ENCODE results near the gene TMEM8B.

The TMEM8B gene

GRCh38 chr9:35828716-35829083, 328 bp upstream of the TMEM8B start, which contains the start of gene FAM221B:
Gene FAM221B (minus strand): TSS chr9:35828732. CDS start chr9:35826161, 2,571 bp downstream.
- Histone ChIP-seq H3K79me2 (peaks cover 3% of the 10 kb centered on the region), H2AFZ (peak within 1 kb of the TSS; percentile 83), H3K9ac (peak within 1 kb of the TSS; percentile 67), H3K4me2 (ENCODE audit: low read length) (peak within 1 kb of the TSS; percentile 100), H3K27ac (peak within 1 kb of the TSS; percentile 64), H3K36me3 (ENCODE audit: control insufficient read depth, insufficient read depth, low read length) (no peaks in the 10 kb centered on the region), H3K27me3 (ENCODE audit: control insufficient read depth, insufficient read depth, low read length) (no peaks in the 10 kb centered on the region), H3K4me3 (ENCODE audit: low read depth, low read length) (peak within 1 kb of the TSS; percentile 77), H3K4me1 (peaks cover 8% of the 10 kb centered on the region), H3K9me3 (ENCODE audit: control insufficient read depth, low read length) (no peaks in the 10 kb centered on the region)
- TF ChIP-seq CTCF (IDR thresholded peaks at IDR 0.05) = no peak

- Histone ChIP-seq H3K36me3 (ENCODE audit: control insufficient read depth, insufficient read depth, low read length) (no peaks in the 10 kb centered on the region), H2AFZ (peak overlapping the region; percentile 83), H3K79me2 (peaks cover 3% of the 10 kb centered on the region), H3K4me3 (ENCODE audit: low read depth, low read length) (peak overlapping the region; percentile 77), H3K27me3 (ENCODE audit: control insufficient read depth, insufficient read depth, low read length) (no peaks in the 10 kb centered on the region), H3K27ac (peak overlapping the region; percentile 64), H3K9ac (peak overlapping the region; percentile 67), H3K4me1 (peaks cover 8% of the 10 kb centered on the region), H3K9me3 (ENCODE audit: control insufficient read depth, low read length) (no peaks in the 10 kb centered on the region), H3K4me2 (ENCODE audit: low read length) (peak overlapping the region; percentile 100)
- TF ChIP-seq CTCF (IDR thresholded peaks at IDR 0.05) = no peak
Measured at GRCh38 chr9:35829764-35830096, 702 bp downstream of the TMEM8B start.

GRCh38 chr9:35831040-35831439, 2.0 kb downstream of the TMEM8B start:
- Histone ChIP-seq H3K4me1 (peaks cover 8% of the 10 kb centered on the region), H3K36me3 (ENCODE audit: control insufficient read depth, insufficient read depth, low read length) (no peaks in the 10 kb centered on the region), H3K79me2 (peaks cover 3% of the 10 kb centered on the region), H3K27me3 (ENCODE audit: control insufficient read depth, insufficient read depth, low read length) (no peaks in the 10 kb centered on the region), H3K4me2 (ENCODE audit: low read length) (no peak overlapping the region), H3K9me3 (ENCODE audit: control insufficient read depth, low read length) (no peaks in the 10 kb centered on the region), H3K4me3 (ENCODE audit: low read depth, low read length) (no peak overlapping the region), H3K9ac (no peak overlapping the region), H3K27ac (no peak overlapping the region), H2AFZ (no peak overlapping the region)
- TF ChIP-seq CTCF (IDR thresholded peaks at IDR 0.05) = no peak

GRCh38 chr9:35832814-35833213, 3.8 kb downstream of the TMEM8B start:
- H3K27me3 ChIP-seq (ENCODE audit: control insufficient read depth, insufficient read depth, low read length) = no peaks in the 10 kb centered on the region
- H3K4me2 ChIP-seq (ENCODE audit: low read length) = peak overlapping the region; percentile 32
- H3K4me3 ChIP-seq (ENCODE audit: low read depth, low read length) = no peak overlapping the region
- TF ChIP-seq CTCF (IDR thresholded peaks at IDR 0.05) = no peak
- peaks cover 8% of the 10 kb centered on the region for H3K4me1 ChIP-seq
- no peak overlapping the region for H3K27ac ChIP-seq
- no peaks in the 10 kb centered on the region for H3K36me3 ChIP-seq (ENCODE audit: control insufficient read depth, insufficient read depth, low read length)
- H3K9me3 ChIP-seq (ENCODE audit: control insufficient read depth, low read length) = no peaks in the 10 kb centered on the region
- no peak overlapping the region for H3K9ac ChIP-seq
- peaks cover 3% of the 10 kb centered on the region for H3K79me2 ChIP-seq
- H2AFZ ChIP-seq = no peak overlapping the region

Data from parathyroid adenoma (tissue), 2 donors.